Suprapubic skin (tissue), 4 donors: ENCODE data around the gene URGCP.

Experiments
- EP300 ChIP-seq: sonication (generic); formaldehyde crosslinking; IDR thresholded peaks from one replicate; pipeline ENCODE4 v1.6.1; 2017; ENCODE audit warnings: antibody characterized with exemption
- POLR2A ChIP-seq, 2 donors: fragments of 450-650 bp; IDR thresholded peaks; one replicate each; pipeline ENCODE4 v1.6.1; 2017; ENCODE audit warnings: antibody characterized with exemption in 2 of 2, mild to moderate bottlenecking in 2 of 2, moderate library complexity in 2 of 2
- POLR2AphosphoS5 ChIP-seq, 3 donors: sonication (generic); formaldehyde crosslinking; IDR thresholded peaks; one replicate each; pipeline ENCODE4 v1.6.1; 2017; ENCODE audit warnings: antibody characterized with exemption in 3 of 3
- TF ChIP-seq, protein P1 (sequence below), 2 donors: fragments of 200-600 bp in 1 of 2; fragments of 450-650 bp in 1 of 2; sonication (generic) in 1 of 2; IDR thresholded peaks; one replicate each; pipeline ENCODE4 v1.5.1; 2016 to 2019; ENCODE audit warnings: antibody characterized with exemption in 2 of 2, mild to moderate bottlenecking in 1 of 2, moderate library complexity in 1 of 2

DNA sequence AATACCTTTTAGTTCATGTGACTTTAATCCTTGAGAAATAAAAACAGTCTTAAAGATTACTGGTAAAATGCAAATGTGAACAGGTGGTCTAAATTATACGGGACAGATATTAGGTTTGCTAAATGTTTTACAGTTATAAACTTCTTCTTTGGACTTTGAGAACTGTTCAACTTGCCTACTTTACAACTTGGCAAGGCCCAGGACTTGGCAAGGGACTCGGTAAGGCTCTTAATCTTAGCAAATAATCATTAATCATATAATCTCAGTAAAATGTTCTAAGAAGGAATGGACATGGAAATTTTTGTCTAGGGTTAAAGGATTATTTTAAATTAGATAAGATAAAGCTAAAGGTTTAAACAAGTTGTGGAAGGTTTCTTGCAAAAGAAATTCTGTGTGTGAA lies 15.0 kb upstream of the URGCP start:
- TF ChIP-seq, protein P1, sequence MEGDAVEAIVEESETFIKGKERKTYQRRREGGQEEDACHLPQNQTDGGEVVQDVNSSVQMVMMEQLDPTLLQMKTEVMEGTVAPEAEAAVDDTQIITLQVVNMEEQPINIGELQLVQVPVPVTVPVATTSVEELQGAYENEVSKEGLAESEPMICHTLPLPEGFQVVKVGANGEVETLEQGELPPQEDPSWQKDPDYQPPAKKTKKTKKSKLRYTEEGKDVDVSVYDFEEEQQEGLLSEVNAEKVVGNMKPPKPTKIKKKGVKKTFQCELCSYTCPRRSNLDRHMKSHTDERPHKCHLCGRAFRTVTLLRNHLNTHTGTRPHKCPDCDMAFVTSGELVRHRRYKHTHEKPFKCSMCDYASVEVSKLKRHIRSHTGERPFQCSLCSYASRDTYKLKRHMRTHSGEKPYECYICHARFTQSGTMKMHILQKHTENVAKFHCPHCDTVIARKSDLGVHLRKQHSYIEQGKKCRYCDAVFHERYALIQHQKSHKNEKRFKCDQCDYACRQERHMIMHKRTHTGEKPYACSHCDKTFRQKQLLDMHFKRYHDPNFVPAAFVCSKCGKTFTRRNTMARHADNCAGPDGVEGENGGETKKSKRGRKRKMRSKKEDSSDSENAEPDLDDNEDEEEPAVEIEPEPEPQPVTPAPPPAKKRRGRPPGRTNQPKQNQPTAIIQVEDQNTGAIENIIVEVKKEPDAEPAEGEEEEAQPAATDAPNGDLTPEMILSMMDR (IDR thresholded peaks at IDR 0.05), result no peak
- TF ChIP-seq EP300, result no peak
- no peak for TF ChIP-seq POLR2A (IDR thresholded peaks at IDR 0.05)
- TF ChIP-seq POLR2AphosphoS5 (IDR thresholded peaks at IDR 0.05), result no peak
